CD4-positive, CD25-positive, alpha-beta regulatory T cell (primary cell): ENCODE measurements around the gene PRDX1. TPM values are rescaled to one million over a fixed set of nuclear protein-coding genes. Genes with fewer than 3 reads are reported as not detected.

Source experiments
- ATAC-seq, 2 donors: fragments of 150-1000 bp; cut with Tn5 transposase; one replicate each; pipeline ENCODE4 v1.10.0; 2021; ENCODE audit warnings: low read depth in 2 of 2, moderate number of reproducible peaks in 2 of 2, moderate library complexity in 1 of 2
- DNase-seq, 3 donors: peaks; one replicate each; pipeline versions ENCODE4 v3.0.0 to v3.0.0-alpha.2; 2012 to 2022; ENCODE audit warnings: mixed read lengths in 1 of 3
- H3K27ac ChIP-seq: one replicate; pipeline ENCODE4 v1.7.0; 2013; ENCODE audit warnings: mild to moderate bottlenecking, low read length; ENCODE audit not compliant: insufficient read depth, poor library complexity, severe bottlenecking
- H3K27me3 ChIP-seq: one replicate; pipeline ENCODE4 v1.7.0; 2013; ENCODE audit warnings: low read length; ENCODE audit not compliant: control insufficient read depth, insufficient read depth
- H3K36me3 ChIP-seq: one replicate; pipeline ENCODE4 v1.7.0; 2013; ENCODE audit warnings: mild to moderate bottlenecking, low read length, moderate library complexity; ENCODE audit not compliant: control insufficient read depth, insufficient read depth
- H3K4me1 ChIP-seq: 2 replicates; pipeline ENCODE4 v1.7.0; 2013; ENCODE audit warnings: mild to moderate bottlenecking, low read length; ENCODE audit not compliant: insufficient read depth, control insufficient read depth, poor library complexity, severe bottlenecking
- H3K4me3 ChIP-seq: one replicate; pipeline ENCODE4 v1.7.0; 2013; ENCODE audit warnings: low read depth, mild to moderate bottlenecking, low read length, moderate library complexity
- H3K9me3 ChIP-seq, 2 experiments: 1 replicate in 1 of 2; 2 replicates in 1 of 2; pipeline ENCODE4 v1.7.0; 2013; ENCODE audit warnings: low read length in 2 of 2, mild to moderate bottlenecking in 1 of 2, moderate library complexity in 1 of 2; ENCODE audit not compliant: control insufficient read depth in 2 of 2
- H3K27ac Mint-ChIP-seq, 3 donors: one replicate each; pipeline ENCODE4 v1.8.0; 2020 to 2022; ENCODE audit warnings: mild to moderate bottlenecking in 3 of 3, mixed read lengths in 3 of 3, moderate library complexity in 2 of 3
- H3K27me3 Mint-ChIP-seq: one replicate; pipeline ENCODE4 v1.8.0; 2022; ENCODE audit warnings: mild to moderate bottlenecking, mixed read lengths
- H3K36me3 Mint-ChIP-seq: one replicate; pipeline ENCODE4 v1.8.0; 2020; ENCODE audit warnings: mixed read lengths
- H3K4me1 Mint-ChIP-seq, 4 donors: one replicate each; pipeline ENCODE4 v1.8.0; 2020 to 2022; ENCODE audit warnings: mixed read lengths in 4 of 4, mild to moderate bottlenecking in 1 of 4
- H3K4me3 Mint-ChIP-seq, 4 donors: one replicate each; pipeline ENCODE4 v1.8.0; 2020 to 2022; ENCODE audit warnings: mild to moderate bottlenecking in 4 of 4, mixed read lengths in 4 of 4, moderate library complexity in 3 of 4
- H3K9me3 Mint-ChIP-seq, 7 donors: one replicate each; pipeline ENCODE4 v1.8.0; 2020 to 2022; ENCODE audit warnings: mixed read lengths in 7 of 7, mild to moderate bottlenecking in 3 of 7, moderate library complexity in 2 of 7
- polyA plus RNA-seq, 4 donors: library from polyadenylated mRNA; unstranded; fragments of 300-500 nt; fragmentation: Illumina TruSeq; gene quantifications; one replicate each; pipeline ENCODE4 v1.2.3, GENCODE V29; 2021
- total RNA-seq: library from RNA; stranded (reverse); gene quantifications from one replicate; pipeline ENCODE4 v1.2.3, GENCODE V29; 2022

The PRDX1 gene
- total and polyA plus RNA-seq, 5 donors from 2014 or later, result 96.7 to 384 (median 334) TPM

DNA sequence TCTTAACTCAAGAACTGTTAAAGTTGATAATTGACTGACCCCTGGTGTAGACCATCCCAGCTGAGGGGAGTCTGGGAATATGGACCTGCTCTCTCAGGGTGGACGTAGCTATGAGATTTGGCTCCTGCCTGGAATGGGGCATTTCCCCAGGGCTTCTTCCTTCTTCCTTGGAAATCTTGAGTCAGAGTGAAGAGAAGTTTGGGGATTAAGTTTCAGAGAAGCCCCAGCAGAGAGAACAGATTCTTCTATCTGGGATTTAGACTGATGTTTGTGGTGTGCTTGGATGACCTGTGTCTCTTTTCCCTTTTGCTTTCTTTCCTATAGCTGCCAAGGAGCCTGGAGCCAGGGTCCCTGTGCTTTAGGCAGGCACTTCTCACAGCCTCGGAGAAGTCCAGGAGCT, 42.2 kb upstream of the PRDX1 start:
- Histone ChIP-seq H3K27ac (no peak overlapping the region), H3K4me3 (no peak overlapping the region), H3K4me1 (no peaks in the 10 kb centered on the region), H3K9me3 (no peaks in the 10 kb centered on the region), H3K36me3 (peaks cover 33% of the 10 kb centered on the region), H3K27me3 (no peaks in the 10 kb centered on the region)
- Mint-ChIP-seq H3K27me3 (no peaks in the 10 kb centered on the region), H3K27ac (peak overlapping the region in 1 of 3 donors; percentile 32), H3K4me1 (peaks cover 4 to 11% (median 5%) of the 10 kb centered on the region in 4 donors), H3K4me3 (no peak overlapping the region), H3K36me3 (peaks cover 38% of the 10 kb centered on the region), H3K9me3 (no peaks in the 10 kb centered on the region)
- ATAC-seq, result no peak
- DNase-seq, result no peak

DNA sequence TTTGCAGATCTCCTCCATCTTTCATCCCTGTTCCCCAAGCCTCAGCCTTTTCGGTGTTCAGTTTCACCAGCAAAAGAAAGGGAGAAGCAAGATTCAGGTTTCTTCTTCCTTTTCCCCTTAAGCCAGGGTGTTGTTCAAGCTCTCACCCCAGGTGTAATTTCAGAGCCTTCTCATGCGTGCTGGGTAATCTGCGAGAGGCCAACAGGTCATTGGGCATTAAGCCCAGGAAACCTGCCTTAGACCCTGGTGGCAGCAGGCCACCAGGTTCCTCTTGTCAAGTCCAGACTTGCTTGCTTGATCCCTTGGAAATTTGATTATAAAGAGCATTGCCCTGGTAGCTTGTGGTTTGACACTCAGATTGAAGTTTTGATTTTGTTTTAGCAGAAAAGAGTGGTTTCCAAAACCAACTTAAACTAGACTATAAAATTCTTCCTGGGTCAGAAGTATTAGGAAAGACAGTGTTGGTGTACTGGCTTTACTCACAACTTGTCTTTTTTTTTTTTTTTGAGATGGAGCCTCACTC, 35.8 kb upstream of the PRDX1 start:
- no peaks in the 10 kb centered on the region for H3K27me3 Mint-ChIP-seq
- Histone ChIP-seq H3K4me1 (no peaks in the 10 kb centered on the region), H3K27me3 (no peaks in the 10 kb centered on the region), H3K4me3 (no peak overlapping the region), H3K27ac (no peak overlapping the region), H3K9me3 (no peaks in the 10 kb centered on the region), H3K36me3 (peaks cover 7% of the 10 kb centered on the region)
- H3K36me3 Mint-ChIP-seq, result peaks cover 19% of the 10 kb centered on the region
- no peak for DNase-seq
- no peak for ATAC-seq
- peaks cover 1 to 22% (median 9%) of the 10 kb centered on the region in 4 donors for H3K4me1 Mint-ChIP-seq
- no peak overlapping the region for H3K27ac Mint-ChIP-seq
- peaks cover 0 to under 1% (median 0%) of the 10 kb centered on the region in 7 donors for H3K9me3 Mint-ChIP-seq
- H3K4me3 Mint-ChIP-seq, result peak overlapping the region in 1 of 4 donors; percentile 25

DNA sequence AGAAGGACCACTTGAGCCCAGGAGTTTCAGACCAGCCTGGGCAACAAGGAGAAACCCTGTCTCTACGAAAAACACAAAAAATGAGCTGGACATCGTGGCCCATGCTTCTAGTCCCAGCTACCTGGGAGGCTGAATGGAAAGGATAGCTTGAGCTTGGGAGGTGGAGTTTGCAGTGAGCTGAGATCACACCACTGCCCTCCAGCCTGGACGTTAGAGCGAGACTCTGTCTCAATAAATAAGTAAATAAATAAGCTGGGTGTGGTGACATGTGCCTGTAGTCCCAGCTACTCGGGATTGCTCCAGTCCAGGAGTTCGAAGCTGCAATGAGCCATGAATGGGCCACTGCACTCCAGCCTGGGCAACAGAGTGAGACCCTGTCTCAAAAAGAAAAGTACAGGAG, 32.5 kb upstream of the PRDX1 start:
- Histone ChIP-seq H3K9me3 (no peaks in the 10 kb centered on the region), H3K36me3 (peaks cover 2% of the 10 kb centered on the region), H3K27me3 (no peaks in the 10 kb centered on the region), H3K4me3 (no peak overlapping the region), H3K27ac (no peak overlapping the region), H3K4me1 (peaks cover 20% of the 10 kb centered on the region)
- H3K9me3 Mint-ChIP-seq, result peaks cover 0 to 1% (median 0%) of the 10 kb centered on the region in 7 donors
- peaks cover 5% of the 10 kb centered on the region for H3K36me3 Mint-ChIP-seq
- H3K4me1 Mint-ChIP-seq, result peaks cover 10 to 38% (median 23%) of the 10 kb centered on the region in 4 donors
- H3K4me3 Mint-ChIP-seq, result no peak overlapping the region
- no peak for ATAC-seq
- H3K27me3 Mint-ChIP-seq, result no peaks in the 10 kb centered on the region
- no peak overlapping the region for H3K27ac Mint-ChIP-seq
- no peak for DNase-seq

DNA sequence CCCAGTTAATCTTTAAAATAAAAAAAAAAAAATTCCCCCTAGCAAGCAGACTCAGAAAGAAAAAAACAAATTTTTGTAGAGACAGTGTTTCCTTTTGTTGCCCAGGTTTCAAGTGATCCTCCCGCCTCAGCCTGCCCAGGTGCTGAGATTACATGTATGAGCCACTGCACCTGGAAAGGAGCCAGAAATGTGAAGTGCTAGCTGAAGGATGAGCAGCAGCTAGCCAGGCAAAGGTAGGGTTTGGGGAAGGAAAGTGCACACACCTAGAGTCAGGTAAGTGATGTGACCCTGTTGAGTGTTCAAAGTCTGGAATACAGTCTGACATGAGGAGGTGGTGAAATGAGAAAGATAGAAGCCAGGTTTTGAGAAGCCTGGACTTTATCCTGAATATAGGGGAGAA, 30.6 kb upstream of the PRDX1 start:
- H3K27ac ChIP-seq, result no peak overlapping the region
- peak overlapping the region in 2 of 3 donors; percentile 48 to 55 for H3K27ac Mint-ChIP-seq
- no peaks in the 10 kb centered on the region for H3K27me3 Mint-ChIP-seq
- no peaks in the 10 kb centered on the region for H3K9me3 ChIP-seq
- ATAC-seq (no peak), DNase-seq (no peak)
- H3K9me3 Mint-ChIP-seq, result peaks cover 0 to 1% (median 0%) of the 10 kb centered on the region in 7 donors
- H3K36me3 ChIP-seq, result no peaks in the 10 kb centered on the region
- peak overlapping the region; percentile 4 to 94 (median 6) for H3K4me3 Mint-ChIP-seq
- H3K4me1 Mint-ChIP-seq, result peaks cover 10 to 30% (median 16%) of the 10 kb centered on the region in 4 donors
- peaks cover 5% of the 10 kb centered on the region for H3K36me3 Mint-ChIP-seq
- H3K4me1 ChIP-seq, result peaks cover 20% of the 10 kb centered on the region
- H3K4me3 ChIP-seq, result no peak overlapping the region
- H3K27me3 ChIP-seq, result no peaks in the 10 kb centered on the region

DNA sequence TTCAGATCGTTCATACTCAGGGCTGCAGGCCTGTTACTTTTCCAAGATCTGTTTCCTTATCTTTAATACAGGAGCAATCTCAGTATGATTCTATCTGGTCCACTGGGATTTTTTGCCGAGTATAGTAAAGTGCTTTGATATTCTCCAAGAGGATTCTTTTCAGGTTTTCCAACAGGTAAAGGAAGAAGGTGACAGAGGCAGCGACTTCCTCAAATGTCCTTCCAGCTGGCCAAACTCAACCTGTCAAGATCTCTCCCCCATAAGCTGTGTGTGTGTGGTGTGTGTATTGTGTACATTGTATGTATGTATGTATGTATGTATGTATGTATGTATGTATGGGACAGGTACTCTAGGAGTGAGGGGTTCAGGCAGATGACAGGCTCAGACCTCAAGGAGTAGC, 30.0 kb upstream of the PRDX1 start:
- peak overlapping the region; percentile 98 for H3K4me3 ChIP-seq
- no peak for DNase-seq
- Mint-ChIP-seq H3K27ac (peak overlapping the region in 2 of 3 donors; percentile 97), H3K9me3 (peaks cover 0 to 1% (median 0%) of the 10 kb centered on the region in 7 donors), H3K4me3 (peak overlapping the region; percentile 94 to 98 (median 97)), H3K27me3 (no peaks in the 10 kb centered on the region), H3K36me3 (peaks cover 5% of the 10 kb centered on the region), H3K4me1 (peaks cover 10 to 30% (median 16%) of the 10 kb centered on the region in 4 donors)
- ATAC-seq, result no peak
- H3K9me3 ChIP-seq, result no peaks in the 10 kb centered on the region
- H3K4me1 ChIP-seq, result peaks cover 20% of the 10 kb centered on the region
- peak overlapping the region; percentile 89 for H3K27ac ChIP-seq
- H3K36me3 ChIP-seq, result no peaks in the 10 kb centered on the region
- no peaks in the 10 kb centered on the region for H3K27me3 ChIP-seq

DNA sequence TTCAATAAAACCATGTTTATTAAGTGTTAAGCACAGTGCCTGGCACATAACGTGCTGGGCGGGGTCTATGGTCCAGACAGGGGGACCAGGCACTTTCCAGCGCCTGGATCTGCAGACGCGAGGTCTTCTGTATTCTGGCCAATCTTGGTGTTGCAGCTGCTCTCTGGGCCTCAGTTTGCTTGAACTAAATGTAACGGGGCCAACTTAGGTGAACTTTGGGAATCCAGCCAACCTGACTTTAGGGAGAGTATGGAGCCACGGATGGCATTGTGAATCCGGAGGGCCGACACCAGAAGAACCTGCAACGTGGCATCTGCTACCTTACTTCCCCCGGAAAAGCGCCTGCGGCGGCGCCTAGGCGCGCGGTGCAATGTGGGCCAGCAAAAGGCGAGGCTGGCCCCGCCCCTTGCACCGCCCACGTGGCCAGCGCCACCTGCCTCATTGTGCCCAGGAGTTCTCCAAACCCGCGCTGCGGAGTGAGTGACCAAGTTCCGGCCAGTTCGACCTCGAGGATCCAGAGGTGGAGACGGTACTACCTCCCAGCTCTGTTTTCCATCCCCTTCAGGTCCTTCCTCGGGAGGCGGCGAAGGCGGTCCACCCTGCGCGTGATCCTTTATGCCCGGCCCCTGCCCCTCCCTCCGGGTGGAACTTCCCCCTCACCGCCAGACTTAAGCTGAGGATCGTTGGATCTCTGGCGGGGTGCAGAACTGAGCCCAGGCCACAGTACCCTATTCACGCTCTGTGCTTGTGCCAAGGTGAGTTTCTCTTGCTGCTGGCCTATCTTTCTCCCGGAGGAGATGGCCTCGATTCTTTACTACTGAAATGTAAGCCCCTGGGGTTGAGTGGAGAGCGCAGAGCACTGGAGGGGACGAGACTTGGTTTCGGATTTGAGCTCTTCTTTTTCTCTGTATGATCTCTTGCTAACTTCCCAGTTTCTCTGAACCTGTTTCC, 29.0 kb upstream of the PRDX1 start, which contains the start of gene AKR1A1:
Gene AKR1A1 (plus strand): TSS at position 426 of the 951 bp plus-strand sequence. CDS start 10,969 bp downstream, outside the sequence.
- peak; percentile 79 to 94 (median 87) for DNase-seq
- H3K36me3 Mint-ChIP-seq, result peaks cover 2% of the 10 kb centered on the region
- Histone ChIP-seq H3K4me3 (peak within 1 kb of the TSS; percentile 98), H3K27me3 (no peaks in the 10 kb centered on the region), H3K4me1 (peaks cover 20% of the 10 kb centered on the region), H3K36me3 (no peaks in the 10 kb centered on the region), H3K27ac (peak within 1 kb of the TSS; percentile 89), H3K9me3 (no peaks in the 10 kb centered on the region)
- peaks cover 10 to 29% (median 17%) of the 10 kb centered on the region in 4 donors for H3K4me1 Mint-ChIP-seq
- H3K27ac Mint-ChIP-seq, result peak within 1 kb of the TSS; percentile 97 to 98 (median 97)
- H3K4me3 Mint-ChIP-seq, result peak within 1 kb of the TSS; percentile 94 to 98 (median 97)
- peak; percentile 98 to 99 for ATAC-seq
- peaks cover 0 to 1% (median 0%) of the 10 kb centered on the region in 7 donors for H3K9me3 Mint-ChIP-seq
- no peaks in the 10 kb centered on the region for H3K27me3 Mint-ChIP-seq

DNA sequence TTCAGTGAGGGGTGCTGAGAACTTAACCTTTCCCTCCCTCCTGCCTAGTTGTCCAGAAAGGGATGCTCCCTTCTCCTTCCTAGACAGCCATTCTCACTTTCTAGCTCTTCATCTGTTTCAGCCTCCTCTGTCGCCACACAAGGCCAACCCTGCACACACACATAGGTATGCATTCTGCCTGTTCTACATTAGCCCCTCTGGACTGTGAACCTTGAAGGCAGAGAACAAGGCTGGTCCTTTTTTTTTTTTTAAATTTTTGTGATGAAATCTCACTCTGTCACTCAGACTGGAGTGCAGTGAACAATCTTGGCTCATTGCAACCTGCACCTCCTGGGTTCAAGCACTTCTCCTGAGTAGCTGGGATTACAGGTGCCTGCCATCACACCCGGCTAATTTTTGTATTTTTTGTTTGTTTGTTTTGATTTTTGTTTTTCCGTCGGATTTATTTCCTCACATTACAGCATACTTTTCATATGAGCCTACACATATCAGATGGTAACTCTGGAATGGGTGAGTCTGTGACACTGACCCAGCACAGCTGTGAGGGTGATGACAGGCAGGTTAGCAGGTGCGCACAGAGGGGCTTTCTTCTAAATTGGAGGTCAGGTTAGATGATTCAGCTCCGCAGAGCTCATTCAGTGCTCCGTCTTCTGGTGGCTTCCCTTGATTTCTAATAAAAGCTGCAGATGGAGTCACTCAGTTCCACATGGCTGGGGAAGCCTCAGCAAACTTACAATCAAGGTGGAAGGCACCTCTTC, 24.0 kb upstream of the PRDX1 start:
- Mint-ChIP-seq H3K4me1 (peaks cover 20 to 34% (median 24%) of the 10 kb centered on the region in 4 donors), H3K4me3 (peak overlapping the region in 2 of 4 donors; percentile 2 to 23), H3K27me3 (no peaks in the 10 kb centered on the region), H3K27ac (peak overlapping the region in 1 of 3 donors; percentile 48), H3K9me3 (peaks cover 0 to 1% (median 0%) of the 10 kb centered on the region in 7 donors), H3K36me3 (no peaks in the 10 kb centered on the region)
- Histone ChIP-seq H3K36me3 (no peaks in the 10 kb centered on the region), H3K27me3 (no peaks in the 10 kb centered on the region), H3K4me1 (peaks cover 24% of the 10 kb centered on the region), H3K4me3 (no peak overlapping the region), H3K27ac (no peak overlapping the region), H3K9me3 (no peaks in the 10 kb centered on the region)
- no peak for ATAC-seq
- no peak for DNase-seq
